NCI-H1694 treated with DMSO at 0.1 percent for 48 hours (cell line): ENCODE measurements around the gene L3MBTL3.

Experiments used
- DNase-seq: peaks from one replicate; lab custom pipeline; 2025; lab: John Stamatoyannopoulos, UW

The L3MBTL3 gene

DNA sequence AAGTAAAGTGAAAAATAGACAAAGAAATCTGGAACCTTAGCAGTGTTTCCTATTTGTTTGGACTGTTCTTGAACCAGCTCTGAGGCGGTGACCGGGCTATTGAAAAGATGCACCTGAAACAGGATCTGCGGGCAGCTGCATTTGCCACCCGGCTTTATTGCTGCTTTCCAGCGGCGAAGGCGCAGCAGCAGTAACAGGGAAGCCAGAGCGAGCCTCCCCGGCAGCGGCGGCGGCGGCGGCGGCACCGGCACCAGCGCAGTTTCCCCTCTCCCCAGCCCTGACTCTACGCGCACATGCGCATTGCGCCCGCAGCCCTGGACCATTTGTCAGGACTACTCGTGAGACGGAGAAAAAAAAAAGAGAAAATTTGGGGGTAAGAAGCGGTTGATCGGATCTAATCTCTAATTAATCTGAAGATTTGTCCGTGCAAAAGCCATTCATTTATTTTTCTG is at the start of gene L3MBTL3:
Gene L3MBTL3, plus strand, starts transcription at position 290 of the 452 bp plus-strand sequence. CDS start 24,119 bp downstream, outside the sequence.
- peak; percentile 35 for DNase-seq

DNA sequence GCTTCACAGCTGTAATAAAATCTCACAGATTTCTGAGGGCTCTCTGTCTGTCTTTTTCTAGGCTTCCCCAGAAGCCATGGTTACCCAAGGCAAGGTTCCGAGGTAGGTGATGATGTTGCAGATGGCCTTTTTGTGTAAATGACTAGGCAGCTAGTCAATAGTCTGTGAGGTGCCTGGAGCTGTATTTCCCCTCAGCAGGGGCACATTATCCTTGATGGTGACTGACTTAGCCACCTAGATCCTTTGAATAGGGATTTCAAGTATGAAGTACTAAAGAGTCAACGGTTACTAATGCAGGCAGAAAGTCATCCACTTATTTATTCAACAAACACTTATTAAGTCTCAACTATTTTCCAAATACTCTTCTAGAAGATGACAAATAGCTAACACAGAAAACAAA is 49.3 kb upstream of the L3MBTL3 start:
- DNase-seq = no peak

DNA sequence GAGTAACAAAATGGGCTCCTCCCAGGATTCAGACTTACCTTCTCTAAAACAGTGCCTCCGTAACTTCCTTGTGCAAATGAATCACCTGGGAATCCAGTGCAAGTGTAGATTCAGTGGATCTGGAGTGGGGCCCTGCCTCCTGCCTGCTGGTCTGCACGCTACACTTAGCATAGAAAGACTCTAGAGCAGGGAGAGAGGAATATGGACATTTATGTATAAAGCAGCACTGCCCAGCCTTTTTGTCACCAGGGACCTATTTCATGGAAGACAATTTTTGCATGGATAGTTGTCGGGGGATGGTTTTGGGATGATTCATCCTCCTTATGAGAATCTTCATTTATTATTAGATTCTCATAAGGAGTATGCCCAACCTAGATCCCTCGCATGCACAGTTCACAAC is 42.3 kb upstream of the L3MBTL3 start:
- no peak for DNase-seq

DNA sequence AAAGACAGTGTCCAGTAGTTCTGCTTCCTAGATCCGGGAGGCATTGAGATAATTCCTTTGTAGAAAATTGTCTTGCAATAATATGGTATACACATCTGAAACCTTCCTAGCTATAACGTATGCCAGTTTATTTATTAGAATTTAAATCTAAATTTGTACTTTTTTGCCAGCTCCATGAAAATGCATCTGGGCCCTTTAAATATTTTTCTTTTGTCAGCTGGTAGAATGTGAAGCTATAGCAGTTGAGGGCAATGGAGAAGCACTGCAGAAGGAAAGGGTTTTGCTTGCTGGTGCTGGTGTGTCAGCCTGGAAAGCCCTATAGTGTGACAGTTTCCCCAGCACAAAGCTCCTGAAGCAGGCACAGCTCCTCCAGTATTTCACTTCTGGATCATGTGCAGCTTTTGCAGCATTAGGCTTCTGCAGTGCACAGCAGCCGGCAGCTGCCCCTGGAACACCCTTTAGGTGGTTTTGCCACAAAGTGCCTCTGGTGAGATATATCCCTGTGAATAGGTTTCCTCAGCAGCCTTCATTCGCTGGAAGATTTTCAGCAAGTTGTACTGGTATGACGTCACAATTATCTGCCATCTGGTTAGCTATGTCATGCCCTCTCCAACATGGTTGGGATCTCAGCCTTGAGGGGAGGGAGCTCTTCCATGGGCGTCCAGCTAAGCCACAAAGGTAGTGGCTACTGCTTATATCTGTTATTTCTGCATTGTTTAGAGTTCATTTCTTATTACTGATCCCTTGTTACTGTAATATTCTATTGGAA is 40.0 kb upstream of the L3MBTL3 start:
- DNase-seq = no peak

DNA sequence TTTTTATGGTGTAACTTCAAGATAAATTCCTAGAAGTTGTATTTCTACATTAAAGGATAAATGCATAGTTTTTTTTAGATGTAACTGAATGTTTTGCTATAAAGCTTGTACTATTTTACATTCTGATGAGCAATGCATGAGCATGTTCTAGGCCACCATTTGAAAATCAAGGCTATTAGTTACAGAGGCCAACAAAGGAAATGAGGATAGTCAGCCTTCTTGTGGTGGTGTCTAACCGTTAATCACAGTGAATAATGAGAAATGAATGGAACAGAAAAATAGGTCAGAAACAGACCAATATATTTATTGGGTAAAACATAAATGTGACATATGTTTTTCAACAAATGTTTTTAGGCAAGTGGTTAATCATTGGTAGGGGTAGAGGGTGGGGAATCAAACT is 37.6 kb upstream of the L3MBTL3 start:
- DNase-seq = no peak

DNA sequence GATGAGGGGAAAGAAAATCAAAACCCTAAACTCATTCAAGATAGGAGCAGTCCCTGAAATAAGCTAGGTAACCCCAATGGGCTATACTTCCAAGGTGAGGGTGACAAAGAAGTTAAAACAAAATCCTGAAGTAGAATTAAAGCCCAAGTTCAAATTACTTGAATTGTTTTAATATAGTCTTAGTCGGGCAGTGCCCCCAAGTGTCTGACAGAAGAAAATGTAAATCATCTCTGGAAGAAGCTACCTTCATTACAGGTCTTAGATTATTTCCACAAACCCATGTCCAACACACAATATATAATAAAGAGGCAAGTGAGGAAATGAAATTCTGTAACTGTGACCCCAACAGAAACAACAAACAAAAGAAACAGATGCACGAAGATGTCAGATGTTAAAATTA is 36.8 kb upstream of the L3MBTL3 start:
- no peak for DNase-seq

DNA sequence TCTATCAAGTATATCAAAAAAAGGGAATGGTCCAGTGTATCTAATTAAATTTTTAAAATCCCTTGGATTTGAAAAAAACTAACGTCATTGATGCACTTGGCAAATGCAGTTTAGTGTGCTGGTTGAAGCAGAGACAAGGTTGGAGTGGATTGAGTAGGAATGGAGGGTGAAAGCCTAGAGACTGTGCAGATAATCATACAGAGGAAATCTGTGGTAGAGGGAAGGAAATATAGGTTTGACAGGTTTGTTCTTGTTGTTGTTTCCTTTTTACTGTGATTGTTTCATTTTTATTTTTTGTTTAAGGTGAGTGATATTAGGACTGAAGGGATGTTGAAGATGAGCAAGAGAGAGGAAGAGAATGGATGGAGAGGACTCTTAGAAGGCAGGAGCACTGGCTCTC is 29.0 kb upstream of the L3MBTL3 start:
- DNase-seq = no peak

DNA sequence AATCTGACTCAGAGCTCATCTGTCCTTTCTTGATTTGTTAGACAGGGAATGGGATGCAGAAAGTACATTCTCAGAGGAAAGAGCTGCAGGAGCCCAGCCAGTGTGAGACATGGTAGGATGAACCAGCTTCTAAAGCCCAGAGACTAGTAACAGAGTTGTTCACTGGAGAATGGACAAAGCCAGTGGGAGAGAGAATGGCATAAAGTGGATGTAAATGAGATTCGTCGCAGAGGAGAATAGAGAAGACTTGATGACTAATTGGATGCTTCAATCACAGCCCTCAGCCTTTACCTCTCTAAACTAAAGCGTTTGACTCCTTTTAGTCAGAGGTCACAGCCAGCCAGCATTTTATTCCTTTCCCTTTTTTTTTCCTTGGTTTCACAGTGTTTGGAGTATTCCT is 25.5 kb upstream of the L3MBTL3 start:
- no peak for DNase-seq

DNA sequence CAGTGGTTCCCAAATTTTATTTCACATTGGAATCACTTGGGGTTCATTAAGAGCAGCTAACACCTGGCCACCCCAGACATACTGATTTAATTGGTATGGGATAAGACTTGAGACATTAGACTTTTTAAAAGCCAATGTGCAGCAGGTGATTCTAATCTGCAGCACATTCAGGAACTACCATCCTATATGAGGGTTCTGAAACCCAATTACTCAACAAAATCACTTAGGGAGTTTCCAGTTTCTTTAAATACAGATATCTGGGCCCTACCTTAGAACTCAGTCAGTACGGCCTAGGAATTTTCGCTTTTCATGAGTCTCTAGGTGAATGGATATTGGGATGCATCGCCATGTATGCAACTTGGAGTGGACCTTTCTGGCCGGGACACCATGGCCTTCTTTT is 24.0 kb upstream of the L3MBTL3 start:
- no peak for DNase-seq

DNA sequence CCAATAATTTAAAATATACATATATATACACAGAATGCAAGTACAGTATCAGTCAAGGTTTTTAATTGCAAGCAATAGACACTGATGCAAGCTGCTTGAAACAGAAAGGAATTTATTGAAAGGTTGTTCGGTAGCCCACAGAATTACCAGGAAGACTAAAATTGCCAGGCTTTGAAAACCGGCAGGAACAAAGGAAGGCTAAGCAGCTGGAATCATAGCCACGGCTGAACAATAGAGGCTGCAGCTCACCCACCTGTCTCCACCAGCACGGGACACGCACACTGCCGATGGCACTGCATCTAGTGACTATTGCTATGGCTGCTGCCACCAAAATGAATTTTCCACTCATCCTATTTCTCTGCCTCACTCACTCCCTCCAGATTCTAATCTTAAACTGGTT is 22.0 kb upstream of the L3MBTL3 start:
- DNase-seq = no peak

DNA sequence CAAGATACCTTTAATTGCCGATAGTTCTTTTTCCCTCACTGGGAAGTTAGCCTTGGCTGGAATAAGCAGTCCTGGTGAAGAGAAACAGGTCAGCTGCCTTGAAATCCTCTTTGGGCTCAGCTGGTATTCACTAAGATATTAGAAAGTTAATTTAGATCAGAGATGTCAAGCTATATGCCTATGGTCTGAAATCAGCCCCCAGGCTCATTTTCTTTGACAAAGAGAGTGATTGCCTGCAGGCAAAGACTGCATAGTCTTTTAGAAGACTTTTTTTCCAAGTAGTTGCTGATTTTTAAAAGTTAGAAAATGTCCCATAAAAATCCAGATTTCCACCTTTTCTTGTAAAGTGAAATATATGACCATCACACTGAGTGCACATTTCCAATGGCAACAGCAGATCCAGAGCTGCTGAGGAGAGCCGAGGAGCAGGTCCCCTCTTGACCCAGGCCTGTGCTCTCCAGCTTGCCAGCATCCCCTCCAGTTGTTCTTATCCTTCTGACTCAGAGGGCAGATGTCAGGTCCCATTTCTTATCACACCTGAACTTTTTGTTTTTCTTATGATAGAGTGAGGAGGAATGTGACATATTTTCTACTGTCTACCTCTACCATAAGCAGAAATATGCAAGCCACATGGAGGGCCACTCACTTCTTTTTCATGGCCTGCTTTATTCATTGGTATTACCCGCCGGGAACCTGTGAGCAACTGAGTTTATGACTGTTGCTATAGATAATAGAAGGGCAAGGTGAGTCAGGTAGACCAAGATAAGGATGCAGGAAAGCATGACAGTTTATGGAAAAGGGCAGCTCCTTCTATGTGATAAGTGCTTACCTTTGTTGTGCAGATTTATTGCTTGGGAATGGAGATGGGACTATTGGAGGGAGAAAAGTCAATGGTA is 17.6 kb upstream of the L3MBTL3 start:
- no peak for DNase-seq

DNA sequence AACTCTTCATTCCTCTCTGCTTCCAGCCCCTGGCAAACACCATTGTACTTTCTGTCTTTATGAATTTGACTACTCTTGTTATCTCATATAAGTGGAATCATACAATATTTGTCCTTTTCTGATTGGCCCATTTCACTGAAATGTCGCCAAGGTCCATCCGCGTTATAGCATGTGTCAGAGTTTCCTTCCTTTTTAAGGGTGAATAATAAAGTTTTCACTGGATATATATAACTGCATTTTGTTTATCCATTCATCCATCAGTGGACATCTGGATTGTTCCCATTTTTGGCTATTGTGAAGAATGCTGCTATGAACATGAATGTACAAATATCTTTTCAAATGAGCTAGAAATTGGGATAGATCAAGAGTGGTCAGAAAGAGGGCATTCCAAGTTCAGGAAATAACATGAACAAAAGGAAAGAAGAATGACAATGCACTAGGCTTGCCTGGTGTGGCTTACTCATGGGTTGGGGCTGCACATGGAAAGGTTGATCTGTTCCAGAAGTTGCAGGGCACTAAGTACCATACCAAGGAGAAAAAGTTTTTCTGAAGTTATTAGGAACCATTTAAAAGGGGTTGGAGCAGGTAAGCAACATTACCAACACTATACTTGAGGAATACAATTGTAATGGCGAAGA is 10.0 kb upstream of the L3MBTL3 start:
- DNase-seq = no peak

DNA sequence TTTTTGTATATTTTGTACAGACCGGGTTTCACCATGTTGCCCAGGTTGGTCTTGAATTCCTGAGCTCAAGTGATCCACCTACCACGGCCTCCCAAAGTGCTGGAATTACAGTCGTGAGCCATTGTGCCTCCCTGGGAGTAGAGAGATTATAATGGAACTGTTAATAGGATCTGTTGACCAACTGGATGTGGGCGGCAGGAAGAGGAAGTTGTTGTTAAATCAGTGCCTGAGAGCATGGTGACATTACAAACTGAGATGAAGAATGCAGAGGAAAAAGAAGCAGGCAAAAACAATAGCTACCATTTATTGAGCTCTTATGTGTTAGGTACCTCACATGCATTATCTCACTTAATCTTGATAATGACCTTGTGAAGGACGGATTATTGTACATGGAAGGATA is 9.2 kb upstream of the L3MBTL3 start:
- no peak for DNase-seq

DNA sequence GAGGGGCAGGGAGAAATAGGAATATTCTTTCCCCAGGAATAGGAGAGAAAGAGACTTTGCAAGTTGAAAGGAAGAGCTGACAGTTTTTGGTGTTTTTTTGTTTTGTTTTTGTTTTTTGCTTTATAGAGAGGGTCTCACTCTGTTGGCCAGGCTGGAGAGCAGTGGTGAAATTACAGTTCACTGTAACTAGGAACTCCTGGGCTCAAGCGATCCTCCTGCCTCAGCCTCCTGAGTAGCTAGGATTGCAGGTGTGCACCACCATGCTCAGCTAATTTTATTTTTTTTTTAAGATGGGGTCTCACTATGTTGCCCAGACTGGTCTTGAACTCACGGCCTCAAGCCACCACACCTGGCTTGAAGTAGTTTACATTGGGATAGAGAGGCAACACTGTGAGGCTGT is 8.0 kb upstream of the L3MBTL3 start:
- no peak for DNase-seq

DNA sequence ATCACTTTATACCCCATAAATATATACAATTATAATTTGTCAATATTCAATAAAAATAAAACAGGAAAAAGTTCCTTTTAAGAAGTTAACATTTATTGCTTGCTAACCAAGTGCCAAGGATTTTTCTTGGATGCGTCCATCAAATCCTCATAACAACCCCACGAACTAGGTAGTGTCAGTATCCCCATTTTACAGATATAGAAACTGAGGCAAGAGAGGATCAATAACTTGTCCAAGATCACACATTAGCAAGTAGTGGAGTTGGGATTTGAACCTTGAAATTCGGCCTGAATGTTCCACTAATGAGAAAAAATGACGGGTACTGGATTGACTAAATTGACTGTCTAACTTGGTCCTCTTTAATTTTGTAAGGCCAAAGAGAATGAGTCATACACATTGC is 5.7 kb upstream of the L3MBTL3 start:
- no peak for DNase-seq

DNA sequence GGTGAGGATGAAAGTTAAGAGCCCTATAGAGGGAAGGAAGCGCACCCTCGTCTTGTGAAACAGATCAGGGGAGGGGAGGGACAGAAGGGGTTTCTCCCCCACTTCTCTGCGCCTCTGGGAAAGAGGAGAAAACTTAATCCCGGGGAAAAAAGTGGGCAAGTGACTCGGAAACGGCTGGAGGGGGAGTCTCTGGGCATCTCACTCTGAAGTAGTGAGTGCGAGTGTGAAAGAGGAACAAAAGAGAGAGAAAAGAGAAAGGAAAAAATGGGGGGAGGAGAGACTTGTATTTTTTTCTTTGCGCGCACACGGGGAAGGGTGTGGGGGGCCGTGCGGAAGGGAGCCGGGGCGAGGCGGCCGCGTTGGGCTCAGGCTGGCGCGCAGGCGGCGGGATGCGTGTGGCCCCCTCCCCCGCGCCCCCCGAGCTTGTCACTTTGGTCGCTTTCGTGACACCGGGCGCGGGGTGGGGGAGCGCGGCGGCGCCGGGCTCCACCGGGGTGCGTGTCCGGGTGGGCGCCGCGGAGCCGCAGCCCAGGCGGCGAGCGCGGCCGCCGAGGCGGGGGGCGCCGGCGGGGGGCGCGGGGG is 454 bp downstream of the L3MBTL3 start:
- DNase-seq = no peak

DNA sequence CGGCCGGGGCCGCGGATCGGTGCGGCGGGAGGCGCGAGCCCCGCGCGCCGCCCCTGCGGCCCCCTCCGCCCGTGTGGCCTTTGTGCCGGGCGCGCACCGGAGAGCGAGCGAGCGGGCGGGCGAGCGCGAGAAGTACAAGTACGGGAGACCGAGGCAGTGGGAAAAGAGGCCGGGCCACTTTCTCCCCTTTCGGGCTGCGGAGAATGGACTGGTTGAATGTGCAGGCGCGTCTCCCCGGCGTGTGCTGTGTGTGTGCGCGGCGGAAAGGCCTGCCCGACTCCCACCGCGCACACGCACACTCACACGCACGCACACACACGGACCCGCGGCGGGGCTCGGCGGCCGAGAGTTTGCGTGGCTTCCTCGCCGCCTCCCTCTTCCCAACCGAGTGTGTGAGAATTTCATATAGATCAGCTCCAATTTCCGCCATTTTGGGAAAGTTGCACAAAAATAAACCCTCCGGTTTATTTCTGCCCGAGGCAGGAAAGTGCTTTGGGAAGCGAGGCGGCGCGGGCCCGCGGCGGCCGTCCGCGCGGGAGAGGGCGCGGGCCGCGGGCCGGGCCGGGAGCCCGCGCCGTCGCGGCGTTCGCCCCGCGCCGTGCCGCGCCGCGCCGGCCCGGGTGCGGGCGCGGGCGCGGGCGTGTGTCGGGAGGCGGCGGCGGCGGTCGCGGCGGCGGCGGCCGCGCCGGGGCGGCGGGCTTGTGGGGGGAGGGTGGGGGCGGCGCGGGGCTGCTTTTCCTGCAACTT is 1.1 kb downstream of the L3MBTL3 start:
- DNase-seq = no peak

DNA sequence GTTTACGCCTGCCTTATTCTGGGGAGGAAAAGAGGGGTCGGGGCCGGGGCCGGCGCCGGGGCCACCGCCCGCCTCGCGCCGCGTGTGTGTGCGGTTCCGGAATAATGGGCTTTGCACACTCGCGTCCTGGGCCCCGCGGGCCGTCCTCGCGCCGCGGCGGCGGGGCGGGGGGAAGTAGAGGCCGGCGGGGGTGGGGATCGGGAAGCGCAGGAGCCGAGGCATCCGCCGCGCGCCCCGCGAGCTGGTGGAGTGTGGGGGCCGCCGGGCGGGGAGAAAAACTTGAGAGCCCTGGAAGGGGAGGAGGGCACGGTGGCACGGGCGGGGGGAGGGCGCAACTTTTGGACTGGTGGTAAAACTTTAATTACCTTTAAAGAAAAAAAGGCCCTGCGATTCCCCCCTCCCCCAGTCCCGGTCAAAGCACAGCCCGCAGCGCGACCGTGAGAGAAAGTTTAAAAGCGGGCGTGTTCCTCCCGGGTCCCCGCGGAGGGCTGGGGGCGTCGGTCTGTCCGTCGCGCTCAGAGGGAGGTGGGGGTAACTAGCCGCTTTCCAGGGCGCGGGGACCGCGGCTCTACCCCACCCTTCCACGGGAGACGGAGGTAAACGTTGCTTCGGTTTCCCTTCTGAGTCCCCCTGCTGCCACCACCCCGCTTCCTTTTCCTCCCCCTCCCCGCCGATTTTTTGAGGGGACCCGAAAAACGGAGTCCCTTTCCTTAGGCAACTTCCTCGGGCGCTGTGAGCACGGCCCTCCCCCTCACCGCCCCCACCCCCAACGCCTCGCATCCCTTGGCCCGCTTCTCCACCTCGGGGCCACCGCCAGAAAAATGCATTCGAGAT is 1.9 kb downstream of the L3MBTL3 start:
- no peak for DNase-seq

DNA sequence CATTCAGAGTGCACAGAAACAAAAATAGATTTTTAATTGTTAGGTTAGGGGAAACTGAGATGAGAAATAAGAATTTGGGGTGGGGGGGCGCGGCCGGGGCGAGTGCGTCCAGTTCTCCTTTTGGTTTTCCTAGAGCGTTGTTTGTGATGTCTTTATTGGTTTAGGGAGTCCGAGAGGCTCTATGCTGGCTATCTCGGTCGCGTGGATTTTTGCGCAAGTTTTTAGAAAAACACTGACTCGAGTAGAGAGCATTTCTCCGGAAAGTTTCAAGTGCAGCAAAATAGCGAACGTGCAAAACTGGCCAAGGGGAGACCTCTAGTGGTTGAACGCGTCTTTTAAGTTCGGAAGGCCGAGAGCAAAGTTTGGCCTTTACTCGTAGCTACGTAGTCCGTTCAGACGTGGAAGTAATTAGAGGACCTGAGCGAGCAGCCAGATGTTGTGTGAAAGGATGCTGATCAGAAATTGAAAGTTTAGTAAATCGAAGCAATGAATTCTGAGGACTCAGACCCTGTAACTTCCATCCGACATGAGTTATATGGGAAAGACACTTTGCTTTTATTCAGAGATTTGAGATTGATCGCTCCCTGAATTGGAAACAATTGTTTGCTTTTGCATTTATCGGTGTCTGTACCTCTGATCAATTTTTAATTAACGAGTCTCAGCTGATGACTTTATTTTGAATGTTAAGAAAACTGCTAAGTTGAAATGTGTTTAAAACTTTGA is 2.7 kb downstream of the L3MBTL3 start:
- peak; percentile 50 for DNase-seq

DNA sequence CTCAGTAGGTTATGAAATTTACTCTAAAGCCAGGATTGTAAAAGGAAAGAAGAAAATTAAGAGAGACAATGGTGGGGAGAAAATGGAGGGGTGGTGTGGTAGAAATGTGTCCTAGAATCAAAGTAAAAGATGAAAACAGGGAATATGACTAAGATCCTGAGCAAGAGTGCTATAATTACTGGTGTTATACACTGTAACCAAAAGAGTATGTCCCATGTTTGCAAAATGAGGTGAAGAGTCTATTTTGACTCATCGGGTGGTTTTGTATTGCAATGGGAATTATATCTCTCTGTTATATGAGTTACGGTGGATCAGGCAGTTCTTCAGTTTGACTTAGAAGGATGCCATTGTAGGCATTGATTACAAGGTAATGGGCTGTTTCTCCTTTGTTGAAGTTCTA is 8.5 kb downstream of the L3MBTL3 start:
- no peak for DNase-seq
